Measurements from ENCODE around the gene ATAD3C. TPM values are rescaled to one million over a fixed set of nuclear protein-coding genes. Genes with fewer than 3 reads are reported as not detected.

ATAD3C gene
- total and polyA plus RNA-seq, 2 donors (not counting 3 experiments of a cell fraction or from before 2014, with no cell fraction given): 0.01 TPM; not detected in 1

DNA sequence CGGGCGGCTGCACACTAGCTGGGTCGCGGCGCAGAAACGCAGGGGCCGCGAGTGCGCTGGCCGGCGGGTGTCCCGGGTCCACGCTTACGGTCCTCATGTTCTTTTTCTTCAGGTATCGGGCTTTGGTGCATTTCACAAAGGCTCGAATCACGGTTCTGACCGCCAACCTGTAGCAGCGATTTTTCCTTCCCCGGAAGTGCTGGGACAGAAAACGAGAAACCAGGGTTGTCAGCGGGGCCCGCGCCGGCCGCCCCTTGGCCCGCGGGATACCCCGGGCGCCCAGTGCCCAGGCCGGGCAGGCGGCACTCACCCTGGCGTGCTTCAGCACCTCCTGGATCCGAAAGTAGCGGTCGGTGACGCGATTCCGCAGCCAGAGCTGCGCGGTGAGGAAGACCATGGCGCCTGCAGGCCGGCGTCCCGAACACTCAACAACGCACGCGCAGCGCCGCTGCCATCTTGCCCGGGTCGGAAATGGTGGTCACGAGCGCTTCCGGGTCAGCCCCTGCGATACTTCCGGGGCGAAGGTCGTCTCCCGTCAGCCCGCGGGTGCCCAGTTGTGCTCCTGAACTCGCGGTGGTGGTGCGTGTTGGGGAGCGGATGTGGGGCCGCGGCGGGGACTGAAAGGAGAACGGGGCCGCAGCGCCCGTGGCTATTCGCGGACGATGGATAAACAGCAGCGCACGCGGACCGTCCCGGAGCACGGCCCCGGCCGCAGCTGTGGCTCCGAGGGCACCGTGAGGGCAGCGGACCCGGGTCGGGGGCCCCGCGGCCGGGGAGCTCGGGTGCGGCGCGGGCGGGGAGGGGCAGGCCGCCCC, 42.5 kb upstream of the ATAD3C start, which contains the start of gene MRPL20:
Gene MRPL20 (minus strand): TSS at position 473 of the 815 bp plus-strand sequence. CDS start 76 bp downstream, at position 397.
- dilution Hi-C loops (cut with MboI; ENCODE audit: extremely low pct_ligation_motif_present, low sequenced_read_pairs): no loop called here
- no peaks in the 10 kb centered on the region for H4K20me1 ChIP-seq (replicated peaks; ENCODE audit: control insufficient read depth, extremely low read depth, insufficient read depth, low read length)
- CTCF ChIA-PET: interaction anchor here (1.0 to 2.0 kb wide), 4 partner anchors 9 to 34 kb away, joined by 3 to 26 read pairs (median 4); partner anchors contain the start of gene ANKRD65
- H3K9ac ChIP-seq (replicated peaks; ENCODE audit: extremely low read depth, insufficient read depth, low read length): peak within 1 kb of the TSS; percentile 86
- BruUV-seq (replicated peaks): TSS peak; percentile 45
- no peaks in the 10 kb centered on the region for H3K9me1 ChIP-seq (replicated peaks; ENCODE audit: control insufficient read depth, extremely low read depth, insufficient read depth, low read length)
- peaks cover 43% of the 10 kb centered on the region for H3K79me2 ChIP-seq (ENCODE audit: control insufficient read depth, insufficient read depth, low read length)
- no peaks in the 10 kb centered on the region for H3K9me3 ChIP-seq (replicated peaks; ENCODE audit: control insufficient read depth, insufficient read depth, low read length)
- POLR2A ChIA-PET: interaction anchor here (1.1 to 1.4 kb wide), 3 partner anchors 8 to 32 kb away, joined by 4 to 6 read pairs (median 4); partner anchors contain the start of genes AURKAIP1 and CCNL2
- intact Hi-C loops (cut with micrococcal nuclease): loop anchor here (1.0 to 2.0 kb wide), 6 partner anchors 8 to 98 kb away; partner anchors contain the start of genes AURKAIP1 and CCNL2
- no peaks in the 10 kb centered on the region for H3K27me3 ChIP-seq (ENCODE audit: control insufficient read depth in 2 of 2, insufficient read depth in 2 of 2, low read length in 2 of 2)
- TF ChIP-seq EZH2 (IDR thresholded peaks at IDR 0.05; ENCODE audit: borderline replicate concordance, low read depth, low read length, severe bottlenecking): no peak
- TF ChIP-seq POLR2AphosphoS5 (IDR thresholded peaks at IDR 0.05; ENCODE audit: insufficient read depth, low read depth, low read length): peak; percentile 97
- TF ChIP-seq JUN (IDR thresholded peaks at IDR 0.05; ENCODE audit: borderline replicate concordance, insufficient read depth, insufficient read length, low read depth): no peak
- TF ChIP-seq FOS (IDR thresholded peaks at IDR 0.05; ENCODE audit: borderline replicate concordance, insufficient read depth, low read length): no peak
- TF ChIP-seq, protein P1, sequence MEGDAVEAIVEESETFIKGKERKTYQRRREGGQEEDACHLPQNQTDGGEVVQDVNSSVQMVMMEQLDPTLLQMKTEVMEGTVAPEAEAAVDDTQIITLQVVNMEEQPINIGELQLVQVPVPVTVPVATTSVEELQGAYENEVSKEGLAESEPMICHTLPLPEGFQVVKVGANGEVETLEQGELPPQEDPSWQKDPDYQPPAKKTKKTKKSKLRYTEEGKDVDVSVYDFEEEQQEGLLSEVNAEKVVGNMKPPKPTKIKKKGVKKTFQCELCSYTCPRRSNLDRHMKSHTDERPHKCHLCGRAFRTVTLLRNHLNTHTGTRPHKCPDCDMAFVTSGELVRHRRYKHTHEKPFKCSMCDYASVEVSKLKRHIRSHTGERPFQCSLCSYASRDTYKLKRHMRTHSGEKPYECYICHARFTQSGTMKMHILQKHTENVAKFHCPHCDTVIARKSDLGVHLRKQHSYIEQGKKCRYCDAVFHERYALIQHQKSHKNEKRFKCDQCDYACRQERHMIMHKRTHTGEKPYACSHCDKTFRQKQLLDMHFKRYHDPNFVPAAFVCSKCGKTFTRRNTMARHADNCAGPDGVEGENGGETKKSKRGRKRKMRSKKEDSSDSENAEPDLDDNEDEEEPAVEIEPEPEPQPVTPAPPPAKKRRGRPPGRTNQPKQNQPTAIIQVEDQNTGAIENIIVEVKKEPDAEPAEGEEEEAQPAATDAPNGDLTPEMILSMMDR (IDR thresholded peaks at IDR 0.05; ENCODE audit: extremely low read depth in 1 of 2, insufficient read depth in 1 of 2, low read depth in 1 of 2, low read length in 2 of 2): no peak
- TF ChIP-seq, protein P2, sequence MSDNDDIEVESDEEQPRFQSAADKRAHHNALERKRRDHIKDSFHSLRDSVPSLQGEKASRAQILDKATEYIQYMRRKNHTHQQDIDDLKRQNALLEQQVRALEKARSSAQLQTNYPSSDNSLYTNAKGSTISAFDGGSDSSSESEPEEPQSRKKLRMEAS (IDR thresholded peaks at IDR 0.05; ENCODE audit: insufficient read depth, insufficient read length): peak; percentile 68
- TF ChIP-seq GATA2 (IDR thresholded peaks at IDR 0.05; ENCODE audit: insufficient read depth, insufficient read length, low read depth, low read length): no peak
- TF ChIP-seq MYC (IDR thresholded peaks at IDR 0.05; ENCODE audit: low read depth, low read length): peak; percentile 90
- TF ChIP-seq POLR2A (IDR thresholded peaks at IDR 0.05; ENCODE audit: low read depth, low read length): peak; percentile 89
- peaks cover 9 to 13% of the 10 kb centered on the region in 2 experiments for H3K36me3 ChIP-seq (ENCODE audit: control insufficient read depth in 2 of 2, extremely low read depth in 1 of 2, insufficient read depth in 2 of 2, low read length in 2 of 2)
- DNase-seq (ENCODE audit: low read depth, low spot score) (peak; percentile 88), FAIRE-seq (peak; percentile 97)
- H3K4me2 ChIP-seq (ENCODE audit: insufficient read depth, low read length): peak within 1 kb of the TSS; percentile 77
- peaks cover 11% of the 10 kb centered on the region for H3K4me1 ChIP-seq (ENCODE audit: control insufficient read depth, extremely low read depth, insufficient read depth, low read length)
- H2AFZ ChIP-seq (ENCODE audit: low read depth, low read length): peak within 1 kb of the TSS; percentile 67
- peak within 1 kb of the TSS; percentile 73 to 87 (median 86) for H3K4me3 ChIP-seq (replicated peaks in 1 of 3; ENCODE audit: insufficient read depth in 1 of 3, low read depth in 1 of 3, low read length in 3 of 3)
- peak within 1 kb of the TSS; percentile 54 for H3K27ac ChIP-seq (ENCODE audit: insufficient read depth, low read depth, low read length)

Measured in endothelial cell of umbilical vein (primary cell).